Effector CD4-positive, alpha-beta T cell (primary cell): Measurements from ENCODE around the gene TMEM198.

ENCODE experiments used
- DNase-seq: peaks from one replicate; pipeline ENCODE4 v3.0.0-alpha.2; 2020

TMEM198 gene

DNA sequence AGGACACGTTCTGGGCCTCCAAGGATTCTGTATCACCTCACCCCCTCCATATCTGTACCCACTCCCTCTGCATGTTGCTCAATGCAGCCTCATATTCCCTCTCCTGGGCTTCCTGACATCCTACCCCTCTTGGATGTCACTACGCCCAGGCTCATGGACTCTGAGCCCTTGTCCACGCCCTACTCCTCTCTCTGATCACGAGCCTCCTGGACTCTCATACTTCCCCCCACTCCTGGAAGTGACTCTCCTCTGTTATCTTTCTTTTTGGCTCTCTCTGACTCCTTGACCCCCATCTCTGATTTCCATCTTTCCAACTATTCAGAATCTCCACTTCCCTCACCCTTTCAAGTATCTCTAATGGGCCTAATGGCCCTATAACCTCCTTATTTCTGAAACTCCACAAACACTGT lies 2.1 kb downstream of the TMEM198 start:
- no peak for DNase-seq

DNA sequence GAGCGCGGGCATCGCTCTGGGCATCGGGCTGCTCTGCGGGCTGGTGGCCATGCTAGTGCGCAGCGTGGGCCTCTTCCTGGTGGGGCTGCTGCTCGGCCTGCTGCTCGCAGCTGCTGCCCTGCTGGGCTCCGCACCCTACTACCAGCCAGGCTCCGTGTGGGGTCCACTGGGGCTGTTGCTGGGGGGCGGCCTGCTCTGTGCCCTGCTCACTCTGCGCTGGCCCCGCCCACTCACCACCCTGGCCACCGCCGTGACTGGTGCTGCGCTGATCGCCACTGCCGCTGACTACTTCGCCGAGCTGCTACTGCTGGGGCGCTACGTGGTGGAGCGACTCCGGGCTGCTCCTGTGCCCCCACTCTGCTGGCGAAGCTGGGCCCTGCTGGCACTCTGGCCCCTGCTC lies 3.8 kb downstream of the TMEM198 start:
- no peak for DNase-seq

DNA sequence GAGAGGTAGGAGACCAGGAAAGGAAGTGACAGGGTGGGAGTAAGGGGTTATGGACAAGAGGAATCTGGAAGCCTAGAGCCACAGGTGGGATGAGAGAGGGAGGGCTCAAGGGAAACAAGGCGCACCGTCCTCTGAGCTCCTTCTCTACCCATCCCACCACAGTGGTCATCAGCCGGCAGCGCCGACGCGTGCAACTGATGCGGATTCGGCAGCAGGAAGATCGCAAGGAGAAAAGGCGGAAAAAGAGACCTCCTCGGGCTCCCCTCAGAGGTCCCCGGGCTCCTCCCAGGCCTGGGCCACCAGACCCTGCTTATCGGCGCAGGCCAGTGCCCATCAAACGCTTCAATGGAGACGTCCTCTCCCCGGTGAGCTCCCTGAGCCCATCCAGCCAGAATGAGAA lies 5.2 kb downstream of the TMEM198 start:
- no peak for DNase-seq

- no peak for DNase-seq
Observed at GRCh38 chr2:219549619-219550018, 5.8 kb downstream of the TMEM198 start.

GRCh38 chr2:219551441-219552381 lies 7.9 kb downstream of the TMEM198 start:
- DNase-seq: no peak

- peak; percentile 72 for DNase-seq
Observed at GRCh38 chr2:219552382-219553167, 8.7 kb downstream of the TMEM198 start.

DNA sequence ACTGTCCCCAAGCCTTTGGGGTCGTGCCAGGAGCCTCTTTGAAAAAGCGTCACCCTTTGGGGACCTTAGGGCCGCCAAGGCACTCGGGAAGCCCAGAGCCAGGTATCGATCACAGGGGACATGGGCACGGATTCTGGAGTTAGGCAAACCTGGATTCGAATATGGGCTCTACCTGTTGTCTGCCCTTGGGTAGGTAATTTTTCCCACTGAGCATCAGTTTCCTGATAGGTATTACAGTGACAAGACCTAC lies 9.3 kb downstream of the TMEM198 start:
- DNase-seq: no peak

- DNase-seq: no peak
Observed at GRCh38 chr2:219553463-219553963, 9.7 kb downstream of the TMEM198 start.

GRCh38 chr2:219554350-219554749 lies 10.5 kb downstream of the TMEM198 start:
- no peak for DNase-seq

GRCh38 chr2:219555956-219556355 lies 12.1 kb downstream of the TMEM198 start:
- DNase-seq: no peak

DNA sequence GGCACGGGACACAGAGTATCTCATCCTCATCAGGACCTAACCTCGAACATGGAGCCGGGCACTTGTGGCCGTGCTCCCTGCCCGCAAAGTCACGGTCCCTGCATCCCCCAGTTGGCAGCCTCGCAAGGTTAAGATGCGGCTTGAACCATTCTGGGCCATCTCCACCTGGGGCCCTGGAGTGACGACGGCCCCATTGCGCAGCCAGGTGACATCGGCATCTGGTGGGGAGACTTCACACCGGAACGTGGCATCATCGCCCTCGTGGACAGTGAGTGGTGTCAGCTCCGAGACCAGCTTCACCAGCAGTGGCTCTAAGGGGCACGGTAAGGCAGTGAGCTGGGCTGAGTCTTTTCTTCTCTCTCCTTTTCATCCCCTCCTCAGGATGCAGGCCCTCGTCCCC lies 12.6 kb downstream of the TMEM198 start:
- DNase-seq: no peak

GRCh38 chr2:219557320-219557719 lies 13.5 kb downstream of the TMEM198 start:
- no peak for DNase-seq

GRCh38 chr2:219557791-219558785 lies 14.3 kb downstream of the TMEM198 start:
- no peak for DNase-seq

DNA sequence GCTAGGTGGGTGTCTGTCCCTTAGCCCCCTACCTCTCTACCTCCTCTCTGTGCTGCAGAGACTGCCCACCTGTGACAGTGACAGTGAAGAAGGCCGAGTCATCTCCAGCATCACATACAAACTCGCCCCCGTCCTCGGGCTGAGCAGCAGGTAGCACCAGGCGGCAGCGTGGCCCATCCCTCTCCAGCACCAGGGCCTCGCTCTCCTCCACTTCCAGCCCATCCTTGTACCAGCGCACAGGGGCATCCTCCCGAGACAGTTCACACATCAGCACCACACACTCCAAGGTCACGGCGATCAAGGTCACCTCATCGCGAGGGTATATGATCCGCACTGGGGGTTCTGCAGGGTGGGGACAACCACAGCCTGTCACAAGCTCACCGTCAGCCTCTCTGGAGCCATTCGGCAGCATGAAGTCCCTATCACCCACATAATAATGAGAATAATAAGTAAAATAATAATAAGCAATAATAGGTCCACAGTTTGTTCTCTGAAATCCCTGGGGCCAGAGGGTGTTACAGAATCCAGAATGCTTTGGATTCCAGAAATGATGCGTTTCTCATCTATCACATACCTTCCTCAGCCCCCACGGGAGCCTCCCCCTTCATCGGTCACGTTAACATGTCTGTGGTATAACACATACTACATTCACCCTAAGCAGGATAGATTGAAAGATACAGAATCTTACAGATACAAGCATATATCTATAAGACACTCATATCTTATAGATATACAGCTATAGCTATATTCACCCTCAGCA lies 15.5 kb downstream of the TMEM198 start:
- DNase-seq: no peak

DNA sequence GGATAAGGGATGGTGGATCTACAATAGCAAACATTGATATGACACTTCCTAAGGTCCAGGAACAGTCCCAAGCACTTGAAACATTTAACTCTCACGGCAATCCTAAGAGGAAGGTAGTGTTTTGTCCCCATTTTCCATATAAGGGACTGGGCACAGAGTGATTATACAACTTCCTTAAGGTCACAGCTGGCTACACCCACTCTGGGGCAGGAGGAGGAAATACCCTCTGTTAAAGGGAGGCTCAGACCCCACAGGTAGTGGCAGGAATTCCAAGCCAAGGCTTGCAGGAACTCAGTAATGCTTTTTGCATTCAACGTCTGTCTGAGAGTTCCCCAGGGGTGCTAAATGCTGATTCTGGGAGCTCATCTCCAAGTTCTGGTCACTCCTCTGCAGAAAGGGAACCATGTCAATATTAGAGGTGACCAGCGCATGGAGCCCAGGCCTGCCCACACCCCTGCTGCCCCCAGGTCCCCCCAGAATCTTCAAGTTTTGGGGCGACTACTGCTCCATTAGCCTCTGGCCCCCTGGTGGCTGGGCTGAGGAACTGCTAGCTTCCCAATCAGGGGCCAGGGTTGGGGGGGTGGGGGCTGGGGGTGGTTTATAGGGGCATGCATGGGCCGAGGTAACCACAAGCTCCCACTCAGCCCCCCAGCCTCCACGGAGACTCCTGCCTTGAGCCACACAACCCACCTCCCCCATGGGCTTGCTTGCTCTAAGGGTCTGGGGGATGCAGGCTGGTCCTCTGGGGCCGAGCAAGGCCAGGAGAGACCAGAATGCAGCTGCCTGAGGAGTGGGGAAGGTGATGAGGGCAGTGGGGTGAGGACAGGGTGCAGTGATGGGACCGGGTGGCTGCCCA lies 16.4 kb downstream of the TMEM198 start:
- peak; percentile 21 for DNase-seq

DNA sequence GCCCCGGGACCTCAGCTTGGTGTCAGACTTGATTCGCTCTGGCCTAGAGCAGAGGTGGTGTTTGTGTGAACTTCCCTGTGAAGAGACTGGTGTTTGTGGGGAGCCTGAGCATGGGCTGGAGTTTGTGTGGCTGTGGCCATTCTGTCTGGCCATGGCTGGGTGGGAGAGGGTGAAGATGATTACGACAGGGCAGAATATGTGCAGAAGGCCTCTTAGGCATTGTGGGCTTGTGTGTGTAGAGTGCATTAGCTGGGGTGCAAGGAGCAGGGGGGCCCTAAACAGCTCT lies 17.0 kb downstream of the TMEM198 start:
- no peak for DNase-seq

DNA sequence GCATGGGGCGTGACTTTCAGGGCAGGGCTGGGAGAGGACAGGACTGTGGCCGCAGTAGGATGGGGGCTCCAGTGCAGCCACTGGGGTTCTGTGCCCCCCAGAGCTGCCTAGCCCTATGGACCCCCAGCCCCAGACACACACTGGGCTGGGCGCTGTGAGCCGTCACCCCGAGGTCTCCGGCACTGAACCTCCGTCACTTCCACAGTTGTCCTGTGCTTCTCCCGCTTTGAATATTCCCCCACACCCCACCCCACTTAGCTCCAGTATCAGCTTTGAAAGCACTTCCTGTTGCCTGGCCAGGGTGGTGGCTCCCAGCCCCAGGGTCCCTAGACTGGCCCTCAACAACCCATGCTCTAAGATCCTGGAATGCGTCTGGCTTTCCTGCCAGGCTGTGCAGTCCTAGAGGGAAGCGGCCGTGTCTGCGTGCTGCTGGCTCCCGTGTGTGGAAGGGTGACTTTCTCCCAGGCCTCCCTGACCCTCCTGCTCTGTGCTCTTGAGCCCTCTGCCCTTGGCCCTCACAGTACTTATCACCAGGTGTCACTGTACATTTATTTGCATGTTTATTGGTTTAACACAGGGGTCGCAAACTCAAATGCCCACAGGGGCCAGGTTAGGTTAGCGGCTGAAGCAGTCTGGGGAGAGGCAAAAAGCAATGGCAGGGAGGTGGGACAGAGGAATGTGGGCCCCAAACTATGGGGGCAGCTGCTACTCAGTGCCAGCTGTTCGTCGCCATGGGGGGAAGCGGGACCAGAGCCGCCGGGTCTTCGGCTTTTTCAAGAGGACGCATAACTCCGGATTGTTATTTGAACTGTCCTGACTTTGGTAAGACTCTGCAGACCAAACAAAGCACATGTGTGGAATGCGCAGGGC lies 17.6 kb downstream of the TMEM198 start:
- no peak for DNase-seq

- DNase-seq: no peak
Observed at GRCh38 chr2:219562049-219563020, 18.5 kb downstream of the TMEM198 start.
